Bronchial epithelial cell (primary cell): Measurements from ENCODE around the gene PINLYP. TPM values are rescaled to one million over a fixed set of nuclear protein-coding genes. Genes with fewer than 3 reads are reported as not detected.
A peak's percentile ranks its signal among the peaks of the same experiment; 100 is the strongest.

ENCODE experiments used
- DNase-seq: peaks from one replicate; pipeline ENCODE4 v3.0.0-alpha.2; 2010; ENCODE audit warnings: low read depth
- FAIRE-seq: peaks from 2 replicates; lab custom pipeline; 2011; peaks lifted over from hg19 to GRCh38; lab: Jason Lieb, UNC
- H3K27me3 ChIP-seq: 2 replicates; pipeline ENCODE4 v1.5.1; 2011; ENCODE audit warnings: low read length; ENCODE audit not compliant: control insufficient read depth, insufficient read depth
- H3K36me3 ChIP-seq: 2 replicates; pipeline ENCODE4 v1.5.1; 2011; ENCODE audit warnings: low read length; ENCODE audit not compliant: control insufficient read depth, insufficient read depth
- H3K4me3 ChIP-seq: 2 replicates; pipeline ENCODE4 v1.5.1; 2011; ENCODE audit warnings: mild to moderate bottlenecking, low read depth, low read length, control low read depth
- CTCF ChIP-seq: IDR thresholded peaks from 2 replicates; pipeline ENCODE4 v1.5.1; 2011; ENCODE audit warnings: mild to moderate bottlenecking, moderate library complexity, low read length, control low read depth, inconsistent platforms; ENCODE audit not compliant: insufficient read depth, severe bottlenecking
- total RNA-seq: library from RNA; depleted of rRNA; stranded (reverse); fragments of >200 nt; gene quantifications from 2 replicates; pipeline ENCODE4 v1.2.1, GENCODE V29; 2014

PINLYP gene
- total RNA-seq, 1 donor from 2014 or later = 0.53 TPM

GRCh38 chr19:43589678-43590077 lies 14.1 kb downstream of the PINLYP start:
- Histone ChIP-seq H3K27me3 (no peaks in the 10 kb centered on the region), H3K4me3 (no peak overlapping the region), H3K36me3 (peaks cover 19% of the 10 kb centered on the region)
- FAIRE-seq = no peak
- DNase-seq = no peak
- TF ChIP-seq CTCF = no peak

GRCh38 chr19:43591904-43592772 lies 16.5 kb downstream of the PINLYP start:
- FAIRE-seq = no peak
- DNase-seq = no peak
- Histone ChIP-seq H3K27me3 (no peaks in the 10 kb centered on the region), H3K36me3 (peaks cover 19% of the 10 kb centered on the region), H3K4me3 (no peak overlapping the region)
- TF ChIP-seq CTCF = no peak

GRCh38 chr19:43592800-43593350 lies 17.3 kb downstream of the PINLYP start:
- Histone ChIP-seq H3K4me3 (no peak overlapping the region), H3K27me3 (no peaks in the 10 kb centered on the region), H3K36me3 (peaks cover 19% of the 10 kb centered on the region)
- DNase-seq = no peak
- no peak for FAIRE-seq
- no peak for TF ChIP-seq CTCF

GRCh38 chr19:43594081-43594697 lies 18.6 kb downstream of the PINLYP start:
- peaks cover 26% of the 10 kb centered on the region for H3K36me3 ChIP-seq
- FAIRE-seq = no peak
- H3K4me3 ChIP-seq = peak overlapping the region; percentile 71

More at GRCh38 chr19:43594081-43594697, 18.6 kb downstream of the PINLYP start:
- DNase-seq = no peak
- H3K27me3 ChIP-seq = no peaks in the 10 kb centered on the region
- no peak for TF ChIP-seq CTCF
